EL (cell line): ENCODE data around the gene FMNL2.

Experiments used
- DNase-seq: peaks from one replicate; pipeline ENCODE4 v3.0.0-alpha.2; 2016

The FMNL2 gene

GRCh38 chr2:152560873-152561595 lies 226.1 kb downstream of the FMNL2 start:
- DNase-seq: no peak

DNA sequence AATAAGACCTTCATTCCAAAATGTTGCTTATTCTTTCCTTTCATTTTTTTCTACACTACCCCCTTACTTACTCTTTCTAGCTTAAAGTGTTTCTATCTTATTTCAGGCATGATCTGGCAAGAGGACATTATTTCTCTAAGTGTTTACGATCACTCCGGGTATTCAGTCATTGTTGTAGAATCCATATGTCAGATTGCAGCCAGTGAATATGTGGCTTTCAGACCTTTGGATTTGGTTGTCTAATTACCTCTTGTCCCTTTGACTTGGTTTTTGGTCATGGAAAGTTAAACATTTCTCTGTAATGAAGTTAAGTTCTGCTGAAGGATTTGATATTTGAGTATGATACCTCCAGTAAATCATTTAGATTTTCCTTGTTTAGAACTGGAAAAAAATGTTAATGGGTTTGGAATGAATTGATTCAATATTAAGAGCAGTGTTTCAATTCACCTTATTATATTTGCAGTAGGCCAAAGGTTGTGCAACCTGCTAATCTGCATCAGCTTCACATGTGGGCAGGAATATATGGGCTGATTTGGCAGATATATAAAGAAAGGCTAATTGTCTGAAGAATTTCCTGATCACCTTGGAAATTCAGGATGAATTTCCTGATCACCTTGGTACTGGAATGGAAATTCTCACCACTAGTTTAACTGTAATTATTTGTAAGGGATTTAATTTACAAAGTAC lies 227.4 kb downstream of the FMNL2 start:
- no peak for DNase-seq

- no peak for DNase-seq
Observed at GRCh38 chr2:152563764-152564163, 228.8 kb downstream of the FMNL2 start.

GRCh38 chr2:152564754-152565551 lies 230.0 kb downstream of the FMNL2 start:
- DNase-seq: no peak

DNA sequence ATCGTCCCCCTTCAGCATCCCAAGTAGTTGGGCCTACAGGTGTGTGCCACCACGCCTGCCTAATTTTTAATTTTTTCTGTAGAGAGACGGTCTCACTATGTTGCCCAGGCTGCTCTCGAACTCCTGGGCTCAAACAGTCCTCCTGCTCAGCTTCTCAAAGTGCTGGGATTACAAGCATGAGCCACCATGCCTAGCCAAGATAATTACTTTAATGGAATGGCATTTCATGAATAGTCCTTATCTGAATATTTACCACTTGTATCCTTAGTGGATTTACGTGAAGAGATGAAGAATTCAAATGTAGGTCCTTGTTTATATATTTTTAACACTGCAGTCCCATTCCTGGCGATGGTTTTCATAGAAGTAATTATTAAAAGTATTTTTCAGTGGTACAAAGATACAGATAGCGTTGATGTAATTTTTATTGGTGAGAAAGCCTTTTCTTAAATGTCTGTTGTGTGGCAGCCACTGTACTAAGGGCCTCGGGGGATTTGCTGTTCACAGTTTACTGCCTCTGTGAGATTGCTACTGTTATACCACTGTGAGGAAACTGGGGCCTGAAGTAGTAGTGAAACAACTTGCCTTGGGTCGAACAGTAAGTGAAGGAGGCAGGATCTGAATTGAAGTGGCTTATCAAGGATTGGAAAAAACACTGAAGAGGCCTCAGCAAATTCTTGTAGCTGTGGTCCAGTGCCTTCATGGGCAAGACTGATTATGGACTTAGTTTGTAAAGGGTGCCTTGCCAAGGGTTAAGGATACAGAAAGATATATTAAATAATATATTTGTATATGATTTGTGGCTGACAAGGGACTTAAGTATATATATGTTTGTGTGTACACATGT lies 231.1 kb downstream of the FMNL2 start:
- no peak for DNase-seq

GRCh38 chr2:152566728-152567069 lies 231.7 kb downstream of the FMNL2 start:
- DNase-seq: no peak

- no peak for DNase-seq
Observed at GRCh38 chr2:152568531-152568930, 233.6 kb downstream of the FMNL2 start.

DNA sequence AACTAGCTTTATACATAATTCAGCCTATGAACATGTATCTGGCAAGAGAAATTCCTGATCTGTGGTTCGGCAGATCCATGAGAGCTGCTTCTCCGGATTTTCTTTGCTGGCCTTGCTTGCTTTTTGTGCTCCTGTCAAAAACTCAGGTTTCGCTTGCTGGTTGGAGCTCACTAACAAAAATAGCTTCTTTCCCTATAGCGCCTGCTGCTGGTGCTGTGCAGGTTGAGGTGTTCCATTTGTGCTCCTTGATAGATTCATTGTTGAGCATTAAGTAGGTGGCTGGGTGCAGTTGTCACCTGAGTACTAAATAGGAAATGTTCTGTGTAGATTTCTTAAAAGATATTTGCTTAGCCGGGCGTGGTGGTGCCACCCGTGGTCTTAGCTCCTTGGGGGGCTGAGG lies 234.2 kb downstream of the FMNL2 start:
- no peak for DNase-seq

DNA sequence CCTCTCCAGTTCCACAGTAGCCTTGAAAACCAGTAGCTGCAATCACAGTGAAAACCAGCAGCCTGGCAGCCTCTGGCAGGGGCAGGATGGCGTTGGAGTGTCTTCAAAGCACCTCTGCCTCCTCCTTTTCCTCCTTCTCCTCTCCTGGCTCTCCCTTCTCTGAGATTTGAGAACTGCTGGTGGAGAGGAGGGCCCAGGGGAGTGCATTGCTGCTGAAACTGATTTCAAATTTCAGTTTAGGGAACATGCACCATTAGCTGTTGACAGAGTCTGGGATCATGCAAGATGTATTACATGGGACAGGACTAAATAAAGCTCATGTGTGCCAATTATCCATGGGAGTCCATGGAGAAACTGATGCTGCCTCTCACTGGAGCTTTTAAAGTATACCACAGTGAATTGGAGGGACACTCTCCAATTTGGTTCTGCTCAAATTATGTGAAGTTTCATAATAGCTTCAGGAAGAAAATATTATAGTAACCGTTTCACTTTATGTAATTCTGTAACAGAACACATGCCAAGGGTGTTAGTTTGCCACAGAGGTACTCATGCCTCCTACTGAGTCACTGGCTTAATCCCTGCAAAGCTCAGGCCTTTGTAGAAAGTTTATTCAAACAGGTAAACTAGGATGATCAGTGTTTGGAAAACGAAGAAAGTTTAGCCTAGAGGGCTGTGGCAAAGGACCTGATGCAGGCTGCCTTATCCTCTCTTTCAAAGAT lies 236.2 kb downstream of the FMNL2 start:
- DNase-seq: peak; percentile 25

- DNase-seq: no peak
Observed at GRCh38 chr2:152572031-152572430, 237.1 kb downstream of the FMNL2 start.

DNA sequence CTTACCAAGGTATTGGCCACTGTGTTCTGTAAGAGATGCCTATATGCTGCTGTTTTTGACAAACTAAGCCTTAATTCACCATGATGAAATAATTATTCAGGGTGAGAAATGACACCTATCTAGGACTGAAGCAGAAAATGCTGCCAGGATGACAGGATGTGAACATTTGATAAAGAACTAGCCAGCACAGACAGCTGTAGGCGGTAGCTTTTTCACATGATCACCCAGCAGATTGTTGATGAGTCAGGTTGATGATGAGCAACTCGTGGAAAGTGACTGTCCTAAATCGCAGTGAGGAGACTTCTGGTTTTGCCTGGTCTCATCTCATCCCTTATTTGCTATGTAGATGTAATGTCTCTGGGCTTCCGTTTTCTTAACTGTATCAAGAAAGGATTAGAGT lies 238.2 kb downstream of the FMNL2 start:
- peak; percentile 94 for DNase-seq

DNA sequence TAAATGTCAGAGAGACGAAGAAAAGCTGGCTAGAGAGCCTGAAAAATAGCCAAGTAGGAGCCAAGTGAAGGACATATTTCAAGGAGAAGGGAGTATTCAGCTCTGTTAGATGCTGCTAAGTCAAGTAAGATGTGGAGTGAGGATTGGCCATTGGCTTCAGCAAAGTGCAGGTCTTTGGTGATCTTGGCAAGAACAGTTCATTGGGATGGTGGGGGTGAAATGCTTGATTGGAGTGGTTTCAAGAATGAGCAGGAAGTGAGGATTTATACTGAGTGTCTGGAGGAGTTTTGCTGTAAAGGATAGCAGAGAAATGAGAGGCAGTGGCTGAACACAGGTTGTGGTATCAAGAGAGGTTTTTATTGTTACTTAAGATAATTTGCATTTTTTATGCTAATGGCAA lies 242.6 kb downstream of the FMNL2 start:
- DNase-seq: no peak

DNA sequence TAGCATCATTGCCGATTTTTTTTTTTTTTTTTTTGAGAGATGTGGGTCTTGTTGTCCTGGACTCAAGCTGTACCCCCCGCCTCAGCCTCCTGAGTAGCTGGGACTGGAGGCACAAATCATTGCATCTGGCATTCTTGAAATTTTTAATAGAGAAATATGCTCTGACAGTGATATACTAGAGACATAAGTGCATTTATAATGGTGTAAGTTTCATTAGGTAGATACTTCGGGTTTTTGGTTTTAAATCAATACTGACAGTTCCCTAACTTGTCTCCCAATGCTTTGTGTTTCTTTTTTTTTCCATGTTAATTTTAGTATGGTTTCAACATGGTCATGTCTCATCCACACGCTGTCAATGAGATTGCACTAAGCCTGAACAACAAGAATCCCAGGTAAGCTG lies 243.6 kb downstream of the FMNL2 start:
- DNase-seq: no peak

GRCh38 chr2:152580714-152581113 lies 245.7 kb downstream of the FMNL2 start:
- DNase-seq: no peak

DNA sequence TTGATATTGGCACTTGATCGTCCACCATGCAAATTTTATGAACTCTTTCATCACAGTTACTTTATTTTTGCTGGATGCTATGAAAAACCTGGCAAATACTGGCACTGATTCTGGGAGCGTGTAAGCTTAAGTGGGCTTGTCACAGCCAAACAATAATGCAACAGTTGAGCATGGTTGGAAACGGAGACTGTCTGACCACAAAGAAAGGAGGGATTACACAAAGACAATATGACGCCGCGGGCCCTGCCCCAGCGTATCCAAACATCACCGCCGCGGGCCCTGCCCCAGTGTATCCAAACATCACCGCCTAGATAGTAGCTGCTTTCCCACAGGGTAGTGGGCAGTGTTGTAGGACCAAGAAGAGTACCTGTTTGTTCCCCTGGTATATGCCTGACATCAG lies 246.4 kb downstream of the FMNL2 start:
- DNase-seq: no peak

DNA sequence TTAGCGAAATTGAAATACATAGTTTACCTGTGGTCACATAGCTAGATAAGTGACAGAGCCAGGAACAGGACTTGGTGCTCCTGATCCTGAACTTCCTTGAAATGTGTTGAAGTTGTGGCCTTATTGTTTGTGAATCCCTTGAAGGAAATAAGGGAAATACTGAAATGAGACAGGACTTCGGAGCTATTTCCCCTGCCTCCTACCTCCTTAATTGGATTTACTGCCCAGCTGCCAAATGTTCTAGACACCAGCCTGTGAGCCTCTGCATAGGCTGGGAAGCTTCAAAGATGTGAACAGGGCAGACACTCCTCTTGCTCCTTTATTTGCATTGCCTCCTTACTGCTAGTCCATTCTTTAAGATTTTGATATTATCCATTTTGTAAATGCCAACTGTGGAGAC lies 247.1 kb downstream of the FMNL2 start:
- no peak for DNase-seq

DNA sequence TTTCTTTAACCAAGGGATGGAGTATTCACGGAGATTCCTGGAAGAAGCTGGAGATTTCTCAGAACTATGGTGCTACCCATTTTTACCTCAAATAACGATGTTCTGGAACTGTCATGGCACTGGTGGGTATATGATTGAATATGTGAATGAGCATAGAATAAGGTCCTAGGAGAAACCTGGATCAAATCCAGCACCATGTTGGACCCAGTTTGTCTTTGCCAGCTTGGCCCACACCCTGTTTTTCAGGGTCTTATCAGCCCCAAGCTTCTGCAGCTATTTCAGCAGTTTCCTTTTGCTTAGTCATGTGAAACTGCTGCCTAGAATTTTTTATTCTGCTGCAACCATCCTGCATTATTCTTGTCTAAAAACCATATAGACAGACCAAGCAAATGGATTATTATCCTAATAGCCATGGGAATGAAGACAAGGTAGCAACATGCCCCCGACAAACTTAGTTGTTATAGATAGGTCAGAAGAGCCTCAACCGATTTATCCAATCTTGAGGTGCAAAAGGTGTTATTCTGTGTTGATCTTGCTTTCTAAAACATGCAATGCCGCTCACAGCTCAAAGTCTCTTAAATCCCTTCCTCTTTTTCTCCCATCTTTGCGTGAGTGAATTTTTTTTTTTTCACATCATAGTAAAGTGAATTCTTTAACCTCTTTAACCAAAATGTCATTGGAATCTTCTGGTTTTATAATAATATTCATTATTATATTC lies 248.7 kb downstream of the FMNL2 start:
- no peak for DNase-seq

DNA sequence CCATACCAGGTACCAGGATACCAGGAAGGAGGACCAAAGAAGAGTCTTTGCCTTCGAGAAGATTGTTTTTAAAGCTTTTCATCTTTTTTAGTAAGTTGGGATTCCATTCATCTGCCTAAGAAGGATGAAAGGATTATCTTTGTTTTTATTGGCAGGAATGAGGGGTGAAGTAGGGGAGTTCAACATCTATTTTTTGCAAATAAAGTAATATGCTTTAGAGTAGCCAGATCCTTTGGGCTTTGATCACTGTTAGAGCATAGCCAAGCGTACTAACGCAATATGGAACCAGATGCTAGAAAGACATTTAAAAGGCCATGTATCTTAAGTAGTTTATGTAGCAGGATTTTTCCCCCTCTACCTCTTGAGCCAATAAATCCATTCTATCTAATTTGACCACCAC lies 249.3 kb downstream of the FMNL2 start:
- no peak for DNase-seq

DNA sequence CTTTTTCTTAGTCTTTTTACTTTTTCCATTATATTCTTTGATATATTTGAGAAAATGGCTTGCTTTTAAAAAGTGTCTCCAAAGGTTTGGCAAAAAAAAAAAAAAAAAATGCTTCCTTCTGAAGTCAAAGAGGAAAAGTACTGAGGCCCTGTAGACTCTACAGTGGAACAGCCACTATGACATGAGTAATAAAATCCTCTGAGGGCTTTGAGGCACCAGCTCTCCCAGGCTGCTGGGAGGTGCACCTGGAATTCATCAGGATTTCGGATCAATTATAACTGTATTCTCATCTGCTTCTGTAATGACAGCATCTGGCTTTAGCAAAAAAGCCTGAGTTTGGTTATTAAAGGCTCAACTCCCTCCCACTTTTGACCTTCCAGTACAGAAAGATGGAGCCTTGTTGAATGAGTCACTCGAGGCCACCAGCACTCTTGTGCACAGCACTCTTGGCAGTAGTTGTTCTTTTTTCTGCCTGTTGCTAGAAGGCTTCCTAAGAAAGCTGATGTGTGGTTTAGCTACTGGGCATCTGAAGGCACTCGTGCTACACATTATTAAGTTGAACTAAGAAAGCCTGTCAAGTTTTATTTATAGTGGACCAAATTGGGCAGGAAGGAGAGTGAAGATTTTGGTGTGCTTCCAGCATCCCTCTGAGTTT lies 251.0 kb downstream of the FMNL2 start:
- peak; percentile 94 for DNase-seq

DNA sequence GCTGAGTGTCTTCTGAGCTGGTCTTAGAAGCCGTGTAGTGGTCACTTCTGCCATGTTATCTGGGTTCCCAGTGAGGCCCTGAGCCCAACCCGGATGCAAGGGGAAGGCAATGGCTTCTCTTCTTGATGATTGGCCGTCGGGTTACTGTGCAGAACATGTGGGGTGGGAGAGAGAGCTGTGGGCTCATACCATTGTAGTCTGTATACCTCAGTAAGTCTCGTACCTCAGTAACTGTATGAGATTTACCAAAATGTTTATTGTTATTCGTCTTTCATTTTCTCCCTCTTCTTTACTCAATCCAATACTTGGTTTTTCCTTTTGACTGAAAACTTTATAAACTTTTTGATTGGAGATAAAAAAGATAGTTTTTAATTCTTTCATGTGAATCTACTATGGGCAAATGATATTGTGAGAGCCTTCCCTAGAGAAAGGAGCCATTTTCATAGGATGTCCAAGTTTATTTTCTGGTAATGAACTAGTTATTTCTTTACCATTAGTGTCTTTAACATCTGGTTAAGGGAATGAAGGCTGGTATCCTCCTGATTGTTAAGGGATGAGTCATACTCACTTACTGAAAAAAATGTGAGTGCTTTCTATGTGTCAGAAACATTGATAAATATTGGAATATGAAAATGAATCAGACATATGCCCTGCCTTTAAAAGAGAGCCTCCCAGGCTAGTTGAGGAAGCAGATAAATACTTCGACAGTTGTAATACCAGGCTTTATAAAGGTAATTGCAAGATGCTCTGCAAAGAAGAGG lies 252.4 kb downstream of the FMNL2 start:
- DNase-seq: peak; percentile 65
